K562 (cell line): ENCODE data around the gene BDP1. TPM values are rescaled to one million over a fixed set of nuclear protein-coding genes. Genes with fewer than 3 reads are reported as not detected.

Experiments used
- BRD4 ChIP-seq: fragments of 200-600 bp; sonication (generic); IDR thresholded peaks from 2 replicates; pipeline ENCODE4 v1.6.1; 2017; ENCODE audit warnings: inconsistent platforms
- ETS1 ChIP-seq: conservative IDR thresholded peaks from 2 replicates; pipeline ENCODE4 v1.6.1; 2011; ENCODE audit warnings: low read depth, mild to moderate bottlenecking, low read length; ENCODE audit not compliant: control insufficient read depth
- FOS ChIP-seq: IDR thresholded peaks from 3 replicates; pipeline ENCODE4 v1.6.1; 2011; ENCODE audit not compliant: insufficient read length; ENCODE audit errors: extremely low read depth
- MTA3 ChIP-seq: fragments of 450-650 bp; formaldehyde crosslinking; IDR thresholded peaks from 2 replicates; pipeline ENCODE4 v1.6.1; 2017; ENCODE audit warnings: mild to moderate bottlenecking, borderline replicate concordance
- MYBL2 ChIP-seq, 2 experiments: fragments of 450-650 bp in 1 of 2; sonication (generic) in 1 of 2; formaldehyde crosslinking in 1 of 2; IDR thresholded peaks; 2 replicates each; pipeline versions ENCODE4 v1.6.1 to v1.8.1; 2017 to 2022; ENCODE audit warnings: borderline replicate concordance in 1 of 2, inconsistent platforms in 1 of 2, low read depth in 1 of 2, mild to moderate bottlenecking in 1 of 2, missing genetic modification reagents in 1 of 2, moderate library complexity in 1 of 2
- NFYB ChIP-seq: IDR thresholded peaks from 2 replicates; pipeline ENCODE4 v1.6.1; 2011; ENCODE audit warnings: mild to moderate bottlenecking, moderate library complexity; ENCODE audit not compliant: insufficient read length; ENCODE audit errors: extremely low read depth
- NONO ChIP-seq, 2 experiments: fragments of 200-400 bp in 1 of 2; fragments of 450-650 bp in 1 of 2; formaldehyde crosslinking in 1 of 2; IDR thresholded peaks; 2 replicates each; pipeline ENCODE4 v1.6.1; 2017; ENCODE audit warnings: low read depth in 2 of 2, mild to moderate bottlenecking in 2 of 2, moderate library complexity in 2 of 2, low read length in 1 of 2
- TAF15 ChIP-seq: fragments of 200-400 bp; formaldehyde crosslinking; IDR thresholded peaks from 2 replicates; pipeline ENCODE4 v1.6.1; 2017; ENCODE audit warnings: mild to moderate bottlenecking, low read depth, low read length, moderate library complexity
- THAP12 ChIP-seq: fragments of 250-450 bp; sonication (Bioruptor Pico); IDR thresholded peaks from 2 replicates; pipeline ENCODE4 v1.9.0; 2021; ENCODE audit warnings: mild to moderate bottlenecking, inconsistent platforms
- TRIM28 ChIP-seq: fragments of 450-650 bp; IDR thresholded peaks from 2 replicates; pipeline ENCODE4 v1.6.1; 2017
- ZBTB11 ChIP-seq, 3 experiments: fragments of 200-800 bp in 1 of 3; fragments of 250-450 bp in 1 of 3; fragments of 450-650 bp in 1 of 3; sonication (Bioruptor Pico) in 1 of 3; sonication (Bioruptor generic) in 1 of 3; formaldehyde crosslinking in 1 of 3; IDR thresholded peaks; 2 replicates each; pipeline versions ENCODE4 v1.6.1 to v1.8.0; 2016 to 2022; ENCODE audit warnings: mild to moderate bottlenecking in 2 of 3, missing genetic modification characterization in 2 of 3, missing compliant biosample characterization in 1 of 3, moderate library complexity in 1 of 3
- ZNF592 ChIP-seq: fragments of 450-650 bp; IDR thresholded peaks from 2 replicates; pipeline ENCODE4 v1.6.1; 2017; ENCODE audit warnings: antibody characterized with exemption, mild to moderate bottlenecking
- polyA plus RNA-seq, 8 experiments: library from polyadenylated mRNA; depleted of rRNA in 4 of 8; stranded (reverse) in 5 of 8; unstranded in 3 of 8; fragments of >200 nt; fragmentation: Nextera tagmentation in 2 of 8; fragmentation: Illumina TruSeq in 1 of 8; extraction: Ambion mirVana in 2 of 8; extraction: Trizol in 1 of 8; gene quantifications; 2 replicates each; pipeline versions ENCODE4 v1.2.1 to v1.2.3, GENCODE V29; 2011 to 2014; ENCODE audit warnings: inconsistent platforms in 1 of 8, missing spikeins in 1 of 8
- total RNA-seq, 7 experiments: library from RNA; depleted of rRNA in 6 of 7; stranded (reverse); fragments of >200 nt in 6 of 7; fragmentation: Illumina TruSeq in 2 of 7; extraction: Trizol in 2 of 7; gene quantifications; 2 replicates each; pipeline versions ENCODE4 v1.2.1 to v1.2.3, GENCODE V29; 2011 to 2021; ENCODE audit warnings: low replicate concordance in 1 of 7

BDP1 gene
- total and polyA plus RNA-seq, 9 of the 15 experiments (the other 6 are each of a cell fraction or from before 2014, with no cell fraction given): 6.9 to 47.3 (median 23.9) TPM

GRCh38 chr5:71586052-71586940, 130.8 kb downstream of the BDP1 start (continued):
- TF ChIP-seq ZNF592 (peak; percentile 86), THAP12 (no peak), TAF15 (no peak), NFYB (peak; percentile 89), BRD4 (no peak), MYBL2 (IDR thresholded peaks at IDR 0.05; ENCODE audit: low read depth) (peak; percentile 82), MYBL2 (CRISPR knock-in tag; IDR thresholded peaks at IDR 0.05; ENCODE audit: borderline replicate concordance) (no peak), MTA3 (no peak), NONO (IDR thresholded peaks at IDR 0.05; ENCODE audit: low read depth in 2 of 2, low read length in 1 of 2) (peak in 1 of 2 experiments; percentile 34; a peak in 1 of 4 replicates), TRIM28 (0 out of 2 replicates have a peak, but pooled peaks have one; percentile 9), ZBTB11 (CRISPR knock-in tag; IDR thresholded peaks at IDR 0.05) (peak in 1 of 3 experiments; percentile 61; a peak in 2 of 6 replicates), FOS (peak; percentile 52), ETS1 (peak; percentile 91; the same call in 1 of the 2 replicates)
